Activated CD4-positive, alpha-beta T cell treated with anti-CD3 and anti-CD28 coated beads, Interleukin-2, amount 10 ng/mL, durations not matched to agents 7 days and 5 days (primary cell): ENCODE data around the gene CPLX1. TPM values are rescaled to one million over a fixed set of nuclear protein-coding genes. Genes with fewer than 3 reads are reported as not detected.

Experiments
- CTCF ChIA-PET: fragments of 350-600 bp; sonication (Branson Sonifier 250); formaldehyde crosslinking; loops from one replicate; lab custom pipeline; 2021; ENCODE audit warnings: antibody characterized with exemption; lab: Charles Lee
- POLR2A ChIA-PET: fragments of 350-600 bp; sonication (Branson Sonifier 250); formaldehyde crosslinking; loops from one replicate; lab custom pipeline; 2021; ENCODE audit warnings: antibody characterized with exemption; lab: Charles Lee
- DNase-seq: peaks from one replicate; pipeline ENCODE4 v3.0.0-alpha.2; 2020
- H3K27ac Mint-ChIP-seq: one replicate; pipeline ENCODE4 v1.8.0; 2021; ENCODE audit warnings: mild to moderate bottlenecking, moderate library complexity, mixed read lengths
- H3K27me3 Mint-ChIP-seq: one replicate; pipeline ENCODE4 v1.8.0; 2021; ENCODE audit warnings: mixed read lengths
- H3K36me3 Mint-ChIP-seq: one replicate; pipeline ENCODE4 v1.8.0; 2021; ENCODE audit warnings: low read depth, mixed read lengths
- H3K4me1 Mint-ChIP-seq: one replicate; pipeline ENCODE4 v1.8.0; 2021; ENCODE audit warnings: mixed read lengths
- H3K4me3 Mint-ChIP-seq: one replicate; pipeline ENCODE4 v1.8.0; 2021; ENCODE audit warnings: mild to moderate bottlenecking, moderate library complexity, mixed read lengths
- H3K9me3 Mint-ChIP-seq: one replicate; pipeline ENCODE4 v1.8.0; 2021; ENCODE audit warnings: mixed read lengths
- total RNA-seq, 2 experiments: library from RNA; stranded (reverse); gene quantifications; one replicate each; pipeline ENCODE4 v1.2.3, GENCODE V29; 2021

Gene CPLX1
- total RNA-seq, 2 experiments from 2014 or later = 0.17 to 0.42 TPM

DNA sequence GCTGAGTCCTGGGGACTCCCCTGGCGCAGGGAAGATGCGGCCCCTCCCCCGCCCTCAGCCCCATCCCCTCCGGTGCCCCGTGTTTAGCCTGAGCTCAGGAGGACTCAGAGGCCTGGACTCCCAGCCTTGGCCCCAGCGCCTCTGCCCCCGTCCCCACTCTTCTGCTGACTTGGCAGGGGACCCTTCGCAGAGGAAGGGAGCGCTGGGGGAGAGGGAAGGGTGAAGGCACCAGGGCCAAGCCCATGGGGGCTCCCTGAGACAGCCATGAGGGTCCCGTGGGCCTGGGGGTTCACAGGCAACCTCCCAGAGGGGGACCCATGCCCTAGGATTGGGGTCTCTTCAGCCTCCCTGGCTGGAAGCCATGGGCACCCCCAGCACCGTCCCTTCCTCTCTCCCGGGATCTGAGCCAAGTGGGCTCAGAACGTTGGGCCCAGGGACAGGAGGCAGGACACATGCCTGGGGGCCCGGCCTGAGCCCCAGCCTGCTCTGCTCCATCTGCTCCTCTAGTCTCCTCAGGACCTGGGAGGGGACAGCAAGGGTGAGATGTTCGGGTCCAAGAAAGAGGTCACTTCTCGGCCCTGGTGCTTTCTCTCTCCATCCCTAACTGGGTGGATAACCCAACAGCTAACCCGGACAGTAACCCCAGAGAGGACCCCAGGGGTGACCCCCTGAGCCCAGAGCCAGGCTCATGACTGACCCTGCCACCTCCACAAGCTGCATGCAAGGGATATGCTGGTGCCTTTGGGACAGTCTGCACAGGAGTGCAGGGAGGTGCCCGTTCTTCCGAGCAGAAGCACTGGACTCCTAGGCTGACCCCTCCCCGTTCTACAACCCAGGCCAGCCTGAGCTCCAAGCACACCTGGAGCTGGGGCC lies 1.5 kb upstream of the CPLX1 start:
- no peak for DNase-seq
- H3K4me3 Mint-ChIP-seq = no peak overlapping the region
- no peak overlapping the region for H3K27ac Mint-ChIP-seq
- H3K9me3 Mint-ChIP-seq = peaks cover 2% of the 10 kb centered on the region
- POLR2A ChIA-PET = no interaction called here
- H3K27me3 Mint-ChIP-seq = peaks cover 34% of the 10 kb centered on the region
- peaks cover 2% of the 10 kb centered on the region for H3K4me1 Mint-ChIP-seq
- CTCF ChIA-PET = no interaction called here
- H3K36me3 Mint-ChIP-seq = peaks cover 2% of the 10 kb centered on the region

DNA sequence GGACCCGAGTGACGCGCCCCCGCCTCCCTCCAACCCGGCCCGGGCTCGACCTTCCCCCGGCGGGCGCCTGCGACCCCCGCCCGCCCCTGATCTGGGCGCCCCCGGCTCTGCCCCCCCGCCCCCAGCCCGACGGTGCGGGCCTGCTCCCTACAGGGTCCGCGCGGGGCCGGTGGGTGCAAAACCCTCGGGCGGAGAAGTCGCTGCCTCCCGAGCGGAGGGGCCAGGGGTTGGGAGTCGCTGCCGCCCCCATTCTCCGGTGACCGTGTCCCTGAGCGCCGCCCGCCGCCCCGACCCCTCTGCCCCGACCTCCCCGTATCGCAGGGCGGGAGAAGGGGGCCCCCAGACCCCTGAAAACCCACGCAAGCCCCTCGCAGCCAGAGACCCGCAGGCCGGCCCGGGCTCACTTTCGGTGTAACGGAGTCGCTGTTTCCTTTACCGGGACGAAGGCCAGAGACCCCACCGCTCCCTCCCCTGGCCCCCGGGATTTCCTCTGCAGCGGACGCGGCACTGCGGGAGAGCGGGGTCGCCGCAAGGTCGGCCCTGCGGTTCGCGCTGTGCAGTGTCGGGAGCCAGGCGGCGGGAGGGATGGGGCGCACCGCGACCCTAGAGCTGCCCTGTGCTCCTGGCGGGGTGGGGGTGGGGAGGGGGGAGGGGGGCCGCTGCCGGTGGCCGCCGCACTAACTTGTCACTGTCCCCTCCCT lies 729 bp upstream of the CPLX1 start:
- H3K27me3 Mint-ChIP-seq = peaks cover 41% of the 10 kb centered on the region
- ChIA-PET POLR2A (no interaction called here), CTCF (no interaction called here)
- no peak overlapping the region for H3K4me3 Mint-ChIP-seq
- peaks cover 2% of the 10 kb centered on the region for H3K9me3 Mint-ChIP-seq
- no peak overlapping the region for H3K27ac Mint-ChIP-seq
- no peak for DNase-seq
- peaks cover 2% of the 10 kb centered on the region for H3K4me1 Mint-ChIP-seq
- H3K36me3 Mint-ChIP-seq = peaks cover 2% of the 10 kb centered on the region

DNA sequence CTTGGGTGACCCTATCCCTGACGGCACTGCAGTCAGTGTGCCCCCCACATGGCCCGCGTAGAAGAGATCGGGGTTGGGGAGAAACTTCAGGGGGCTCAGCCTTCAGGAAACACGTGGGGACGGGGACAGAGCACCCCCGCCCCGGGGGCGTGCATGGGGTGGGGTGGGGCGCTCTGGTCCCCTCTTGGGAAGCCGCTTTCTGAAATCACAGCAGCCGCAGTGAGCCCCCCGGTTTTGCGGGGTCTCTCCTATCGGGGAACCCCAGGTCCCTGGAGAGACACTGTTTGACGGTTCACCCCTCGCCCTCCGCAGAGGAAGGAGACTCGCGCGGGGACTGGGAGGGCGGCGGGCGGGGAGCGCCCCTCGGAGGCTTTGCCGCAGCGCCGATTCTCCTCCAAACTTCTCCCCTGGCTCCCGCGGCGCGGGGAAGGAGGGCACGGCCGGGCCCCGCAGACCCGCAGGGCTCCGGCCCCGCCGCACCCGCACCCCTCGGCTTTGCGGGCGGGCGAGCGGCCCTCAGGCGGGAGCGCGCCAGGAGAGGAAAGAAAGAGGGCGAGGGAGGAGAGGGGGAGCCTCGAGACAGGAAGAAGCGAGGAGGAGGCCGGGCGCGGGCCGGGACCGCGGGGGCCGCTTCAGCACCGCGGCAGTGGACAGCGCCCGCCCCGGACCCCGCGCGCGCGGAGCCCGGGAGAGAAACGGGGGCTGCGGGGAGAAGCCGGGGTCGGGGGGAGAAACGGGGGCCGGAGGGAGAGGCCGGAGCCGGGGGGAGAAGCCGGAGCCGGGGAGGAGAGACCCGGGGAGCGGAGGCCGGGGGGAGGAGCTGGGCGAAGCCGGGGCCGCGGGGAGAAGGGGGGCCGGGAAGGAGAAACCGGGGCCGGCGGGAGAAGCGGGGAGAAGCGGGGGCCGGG lies 612 bp downstream of the CPLX1 start:
- H3K27ac Mint-ChIP-seq = no peak overlapping the region
- H3K36me3 Mint-ChIP-seq = no peaks in the 10 kb centered on the region
- no peak overlapping the region for H3K4me3 Mint-ChIP-seq
- DNase-seq = peak; percentile 22
- ChIA-PET CTCF (interaction anchor here (0.6 kb wide), 1 partner anchor 222 kb away, joined by 3 read pairs; no protein-coding TSS in a partner anchor), POLR2A (no interaction called here)
- peaks cover 2% of the 10 kb centered on the region for H3K4me1 Mint-ChIP-seq
- no peaks in the 10 kb centered on the region for H3K9me3 Mint-ChIP-seq
- peaks cover 41% of the 10 kb centered on the region for H3K27me3 Mint-ChIP-seq

- H3K27ac Mint-ChIP-seq = no peak overlapping the region
- H3K36me3 Mint-ChIP-seq = no peaks in the 10 kb centered on the region
- peaks cover 2% of the 10 kb centered on the region for H3K4me1 Mint-ChIP-seq
- no peak overlapping the region for H3K4me3 Mint-ChIP-seq
- ChIA-PET CTCF (no interaction called here), POLR2A (no interaction called here)
- H3K27me3 Mint-ChIP-seq = peaks cover 41% of the 10 kb centered on the region
- no peaks in the 10 kb centered on the region for H3K9me3 Mint-ChIP-seq
- DNase-seq = no peak
Observed at GRCh38 chr4:824461-825062, 1.4 kb downstream of the CPLX1 start.

GRCh38 chr4:823761-824460 lies 2.0 kb downstream of the CPLX1 start:
- peaks cover 2% of the 10 kb centered on the region for H3K4me1 Mint-ChIP-seq
- no peaks in the 10 kb centered on the region for H3K36me3 Mint-ChIP-seq
- POLR2A ChIA-PET = no interaction called here
- peaks cover 41% of the 10 kb centered on the region for H3K27me3 Mint-ChIP-seq
- CTCF ChIA-PET = no interaction called here
- no peaks in the 10 kb centered on the region for H3K9me3 Mint-ChIP-seq
- H3K4me3 Mint-ChIP-seq = no peak overlapping the region
- DNase-seq = no peak
- H3K27ac Mint-ChIP-seq = no peak overlapping the region

GRCh38 chr4:823176-823760 lies 2.7 kb downstream of the CPLX1 start:
- Mint-ChIP-seq H3K36me3 (no peaks in the 10 kb centered on the region), H3K4me1 (peaks cover 2% of the 10 kb centered on the region), H3K27me3 (peaks cover 36% of the 10 kb centered on the region), H3K27ac (no peak overlapping the region), H3K4me3 (no peak overlapping the region), H3K9me3 (no peaks in the 10 kb centered on the region)
- ChIA-PET CTCF (no interaction called here), POLR2A (no interaction called here)
- DNase-seq = no peak

DNA sequence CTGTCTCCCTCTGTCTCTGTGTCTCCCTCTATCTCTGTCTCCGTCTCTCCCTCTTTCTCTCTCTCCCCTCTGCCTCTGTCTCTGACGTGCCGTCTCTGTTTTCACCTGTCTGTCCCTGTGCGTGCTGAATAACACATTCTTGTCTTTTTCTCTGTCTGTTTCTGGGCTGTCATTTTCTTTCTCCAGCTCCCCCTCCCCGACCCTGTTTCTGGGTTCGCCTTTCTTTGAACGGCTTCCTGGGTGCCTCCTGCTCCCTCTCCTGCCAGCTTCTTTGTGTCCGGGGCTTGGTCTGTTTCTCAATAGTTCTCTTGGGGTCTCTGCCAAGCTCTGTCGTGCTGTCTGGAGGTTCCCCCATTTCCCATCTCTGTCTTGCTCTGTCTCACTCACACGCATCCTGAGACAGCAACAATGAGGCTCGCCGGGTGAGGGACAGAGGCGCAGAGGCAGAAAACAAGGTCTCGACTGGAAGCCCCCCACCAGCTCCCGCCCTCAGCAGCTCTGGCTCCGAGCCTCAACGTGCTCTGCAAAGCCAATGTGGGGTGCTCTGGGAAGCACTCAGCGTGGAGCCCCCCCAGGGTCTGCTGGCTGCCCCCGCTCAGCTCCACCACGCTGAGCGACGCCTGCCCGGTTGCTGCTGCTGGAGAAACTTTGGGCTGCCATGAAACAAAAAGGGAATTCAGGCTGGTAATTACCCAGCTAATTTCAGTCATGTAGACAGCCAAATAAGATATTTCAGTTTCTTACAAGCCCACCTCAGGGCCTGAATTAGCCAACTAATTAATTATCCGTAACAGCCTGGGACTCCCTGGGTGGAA lies 3.4 kb downstream of the CPLX1 start:
- CTCF ChIA-PET = no interaction called here
- Mint-ChIP-seq H3K4me3 (no peak overlapping the region), H3K27me3 (peaks cover 29% of the 10 kb centered on the region), H3K27ac (no peak overlapping the region), H3K4me1 (no peaks in the 10 kb centered on the region), H3K36me3 (no peaks in the 10 kb centered on the region), H3K9me3 (no peaks in the 10 kb centered on the region)
- POLR2A ChIA-PET = no interaction called here
- DNase-seq = no peak

GRCh38 chr4:821631-822030 lies 4.3 kb downstream of the CPLX1 start:
- Mint-ChIP-seq H3K27me3 (peaks cover 30% of the 10 kb centered on the region), H3K36me3 (no peaks in the 10 kb centered on the region), H3K4me3 (no peak overlapping the region), H3K27ac (no peak overlapping the region), H3K4me1 (no peaks in the 10 kb centered on the region), H3K9me3 (no peaks in the 10 kb centered on the region)
- DNase-seq = no peak
- ChIA-PET POLR2A (no interaction called here), CTCF (no interaction called here)

DNA sequence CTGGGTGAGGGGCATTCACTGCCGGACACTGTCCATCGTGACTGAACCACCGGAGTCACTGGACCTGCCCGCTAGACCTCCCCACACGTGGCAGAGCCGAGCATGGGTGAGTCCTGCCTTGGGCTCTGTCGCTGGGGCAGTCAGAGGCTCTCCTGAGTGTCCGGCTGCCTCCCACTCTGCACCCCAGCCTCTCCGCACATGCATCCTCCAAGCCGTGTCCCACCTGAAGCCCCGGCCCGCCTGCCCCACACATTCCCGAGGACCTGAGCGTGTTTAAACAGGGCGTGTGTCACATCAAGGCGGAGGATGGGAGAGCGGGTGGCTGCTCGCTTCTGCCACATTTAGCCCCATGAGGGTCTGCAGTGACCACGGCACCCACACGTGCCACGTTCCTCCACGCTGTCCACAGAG lies 4.7 kb downstream of the CPLX1 start:
- Mint-ChIP-seq H3K9me3 (no peaks in the 10 kb centered on the region), H3K4me1 (no peaks in the 10 kb centered on the region), H3K27ac (no peak overlapping the region), H3K4me3 (no peak overlapping the region), H3K36me3 (no peaks in the 10 kb centered on the region), H3K27me3 (peaks cover 31% of the 10 kb centered on the region)
- DNase-seq = no peak
- POLR2A ChIA-PET = no interaction called here
- CTCF ChIA-PET = no interaction called here

- no peaks in the 10 kb centered on the region for H3K36me3 Mint-ChIP-seq
- H3K4me1 Mint-ChIP-seq = no peaks in the 10 kb centered on the region
- H3K27me3 Mint-ChIP-seq = peaks cover 36% of the 10 kb centered on the region
- H3K4me3 Mint-ChIP-seq = no peak overlapping the region
- no peaks in the 10 kb centered on the region for H3K9me3 Mint-ChIP-seq
- no peak overlapping the region for H3K27ac Mint-ChIP-seq
- ChIA-PET CTCF (no interaction called here), POLR2A (no interaction called here)
- DNase-seq = no peak
Observed at GRCh38 chr4:820230-821172, 5.4 kb downstream of the CPLX1 start.
